K562 (cell line): ENCODE data around the gene CABP4. TPM values are rescaled to one million over a fixed set of nuclear protein-coding genes. Genes with fewer than 3 reads are reported as not detected.
A peak's percentile ranks its signal among the peaks of the same experiment; 100 is the strongest.

ENCODE experiments used
- ATAC-seq: fragments of 200-7000 bp; cut with Tn5 transposase; 3 replicates; pipeline ENCODE4 v1.9.1; 2020; ENCODE audit warnings: moderate library complexity
- BruUV-seq: library from RNA; stranded (reverse); fragments of 400-500 nt; replicated peaks from 2 replicates; lab custom pipeline; 2021; lab: Mats Ljungman, UMichigan
- CTCF ChIA-PET: fragments of 300-600 bp; formaldehyde crosslinking; extraction: SDS; loops from one replicate; lab custom pipeline; 2021; ENCODE audit warnings: low intra/inter-chr PET ratio; lab: Yijun Ruan, JAX
- POLR2A ChIA-PET: fragments of 300-600, 350-650 bp; sonication (Branson Sonifier 250); formaldehyde crosslinking; extraction: SDS; loops from one replicate; lab custom pipeline; 2021; ENCODE audit warnings: antibody characterized with exemption, inconsistent platforms; lab: Yijun Ruan, JAX
- DNase-seq, 4 experiments: peaks; one replicate each; pipeline versions ENCODE4 v3.0.0 to v3.0.0-alpha.2; 2011 to 2018; ENCODE audit warnings: low spot score in 3 of 4, mixed read lengths in 3 of 4; ENCODE audit errors: extremely low read depth in 1 of 4
- FAIRE-seq: peaks from 2 replicates; lab custom pipeline; 2011; peaks lifted over from hg19 to GRCh38; lab: Jason Lieb, UNC
- H2AFZ ChIP-seq: 2 replicates; pipeline ENCODE4 v1.6.0; 2011; ENCODE audit warnings: low read depth, low read length, control low read depth, inconsistent platforms
- H3K27ac ChIP-seq: fragments of 200-600 bp; 3 replicates; pipeline ENCODE4 v1.8.0; 2011; ENCODE audit warnings: low read depth, mild to moderate bottlenecking, control low read depth, inconsistent platforms, low read length, moderate library complexity, mixed read lengths; ENCODE audit errors: extremely low read depth
- H3K27me3 ChIP-seq, 2 experiments: fragments of 300-600 bp in 1 of 2; 2 replicates in 1 of 2; 3 replicates in 1 of 2; pipeline versions ENCODE4 v1.6.0 to v1.8.0; 2011; ENCODE audit warnings: inconsistent platforms in 2 of 2, low read length in 2 of 2, mild to moderate bottlenecking in 1 of 2, mixed read lengths in 1 of 2, moderate library complexity in 1 of 2; ENCODE audit not compliant: control insufficient read depth in 2 of 2, insufficient read depth in 2 of 2
- H3K36me3 ChIP-seq: fragments of 300-600 bp; 3 replicates; pipeline ENCODE4 v1.8.0; 2011; ENCODE audit warnings: mild to moderate bottlenecking, low read length, inconsistent platforms; ENCODE audit not compliant: control insufficient read depth, insufficient read depth
- H3K4me1 ChIP-seq, 2 experiments: fragments of 200-600 bp in 1 of 2; replicated peaks in 1 of 2; 2 replicates in 1 of 2; 3 replicates in 1 of 2; pipeline versions ENCODE4 v1.5.1 to v1.8.0; 2011; ENCODE audit warnings: inconsistent platforms in 2 of 2, low read length in 2 of 2, mild to moderate bottlenecking in 1 of 2, mixed read lengths in 1 of 2, moderate library complexity in 1 of 2; ENCODE audit not compliant: control insufficient read depth in 2 of 2, insufficient read depth in 2 of 2
- H3K4me2 ChIP-seq: 2 replicates; pipeline ENCODE4 v1.6.1; 2011; ENCODE audit warnings: low read length, control low read depth, inconsistent platforms, mixed read lengths; ENCODE audit not compliant: insufficient read depth
- H3K4me3 ChIP-seq: fragments of 200-600 bp; sonication (generic), shearing (Covaris generic); 2 replicates; pipeline ENCODE4 v1.5.1; 2016; ENCODE audit warnings: control low read depth, inconsistent platforms
- H3K79me2 ChIP-seq: fragments of 200-600 bp; 3 replicates; pipeline ENCODE4 v1.8.0; 2011; ENCODE audit warnings: low read length, inconsistent platforms; ENCODE audit not compliant: control insufficient read depth, insufficient read depth
- H3K9ac ChIP-seq, 2 experiments: 2 replicates each; pipeline versions ENCODE4 v1.6.0 to v1.6.1; 2011; ENCODE audit warnings: low read depth in 2 of 2, low read length in 2 of 2, control low read depth in 1 of 2, inconsistent platforms in 1 of 2, mild to moderate bottlenecking in 1 of 2, mixed read lengths in 1 of 2; ENCODE audit not compliant: insufficient read depth in 1 of 2
- H3K9me1 ChIP-seq: one replicate; pipeline ENCODE4 v1.6.0; 2011; ENCODE audit warnings: inconsistent platforms, mild to moderate bottlenecking, low read length, moderate library complexity; ENCODE audit not compliant: control insufficient read depth, insufficient read depth
- H3K9me3 ChIP-seq: replicated peaks from 2 replicates; pipeline ENCODE4 v1.5.1; 2011; ENCODE audit warnings: low read depth, low read length, inconsistent platforms; ENCODE audit not compliant: control insufficient read depth, insufficient read depth
- H4K20me1 ChIP-seq: replicated peaks from 2 replicates; pipeline ENCODE4 v1.6.1; 2011; ENCODE audit warnings: low read length, inconsistent platforms, mixed read lengths; ENCODE audit not compliant: control insufficient read depth, insufficient read depth
- FOXA3 ChIP-seq, 2 experiments: fragments of 450-650 bp in 1 of 2; sonication (generic) in 1 of 2; formaldehyde crosslinking; IDR thresholded peaks in 1 of 2; conservative IDR thresholded peaks in 1 of 2; 2 replicates each; pipeline versions ENCODE4 v1.4.0 to v1.8.0; 2020 to 2022; ENCODE audit warnings: mild to moderate bottlenecking in 2 of 2, missing genetic modification reagents in 1 of 2
- MECOM ChIP-seq: fragments of 250-450 bp; sonication (Bioruptor Pico); IDR thresholded peaks from 2 replicates; pipeline ENCODE4 v1.8.0; 2022; ENCODE audit warnings: inconsistent platforms
- NR4A1 ChIP-seq, 2 experiments: fragments of 250-450 bp in 1 of 2; fragments of 450-650 bp in 1 of 2; sonication (Bioruptor Pico) in 1 of 2; IDR thresholded peaks; 2 replicates each; pipeline versions ENCODE4 v1.4.0 to v1.6.1; 2016 to 2020; ENCODE audit warnings: mild to moderate bottlenecking in 2 of 2, missing compliant biosample characterization in 1 of 2, missing genetic modification characterization in 1 of 2, moderate library complexity in 1 of 2
- PHF8 ChIP-seq: fragments of 200-600 bp; sonication (generic); IDR thresholded peaks from 2 replicates; pipeline ENCODE4 v1.6.1; 2012; ENCODE audit warnings: mixed run types, mild to moderate bottlenecking, inconsistent platforms, low read length, moderate library complexity, borderline replicate concordance
- RBM14 ChIP-seq: fragments of 200-400 bp; formaldehyde crosslinking; IDR thresholded peaks from 2 replicates; pipeline ENCODE4 v1.6.1; 2018; ENCODE audit warnings: low read depth, mild to moderate bottlenecking, low read length, moderate library complexity, borderline replicate concordance; ENCODE audit not compliant: insufficient read depth
- WGBS: fragments of 100-300 bp; shearing (Covaris generic); methylation state at CpG from one replicate; pipeline ENCODE4 v1.1.6; 2016; ENCODE audit warnings: low coverage, mixed read lengths; ENCODE audit not compliant: insufficient coverage; ENCODE audit errors: missing lambda C conversion rate; 5-methylcytosine and 5-hydroxymethylcytosine counted together
- in situ Hi-C: fragments of 300-500 bp; cut with MboI; formaldehyde crosslinking; loops from 4 replicates; pipeline ENCODE4 v1.15.0; 2018; ENCODE audit warnings: inconsistent platforms, mixed read lengths
- intact Hi-C: fragments of 100-400 bp; cut with micrococcal nuclease; formaldehyde crosslinking; loops from 2 replicates; pipeline ENCODE4 v1.14.2; 2022
- polyA plus RNA-seq, 8 experiments: library from polyadenylated mRNA; depleted of rRNA in 4 of 8; stranded (reverse) in 5 of 8; unstranded in 3 of 8; fragments of >200 nt; fragmentation: Nextera tagmentation in 2 of 8; fragmentation: Illumina TruSeq in 1 of 8; extraction: Ambion mirVana in 2 of 8; extraction: Trizol in 1 of 8; gene quantifications; 2 replicates each; pipeline versions ENCODE4 v1.2.1 to v1.2.3, GENCODE V29; 2011 to 2014; ENCODE audit warnings: inconsistent platforms in 1 of 8, missing spikeins in 1 of 8
- total RNA-seq, 7 experiments: library from RNA; depleted of rRNA in 6 of 7; stranded (reverse); fragments of >200 nt in 6 of 7; fragmentation: Illumina TruSeq in 2 of 7; extraction: Trizol in 2 of 7; gene quantifications; 2 replicates each; pipeline versions ENCODE4 v1.2.1 to v1.2.3, GENCODE V29; 2011 to 2021; ENCODE audit warnings: low replicate concordance in 1 of 7
- TF ChIP-seq, protein P1 (sequence below), 3 experiments: IDR thresholded peaks in 2 of 3; conservative IDR thresholded peaks in 1 of 3; 2 replicates each; pipeline ENCODE4 v1.5.1; 2011 to 2012; ENCODE audit warnings: low read length in 3 of 3, mild to moderate bottlenecking in 3 of 3, control low read depth in 2 of 3, improper control_type of control experiment in 1 of 3, inconsistent platforms in 1 of 3, low read depth in 1 of 3, mixed read lengths in 1 of 3, moderate library complexity in 1 of 3; ENCODE audit not compliant: insufficient read depth in 2 of 3
- TF ChIP-seq, protein P2 (sequence below), 2 experiments: IDR thresholded peaks; 2 replicates each; pipeline ENCODE4 v1.6.1; 2011; ENCODE audit warnings: borderline replicate concordance in 1 of 2, control low read depth in 1 of 2, low read depth in 1 of 2, low read length in 1 of 2, mild to moderate bottlenecking in 1 of 2, mixed read lengths in 1 of 2, moderate library complexity in 1 of 2; ENCODE audit not compliant: insufficient read depth in 1 of 2, insufficient read length in 1 of 2, poor library complexity in 1 of 2, severe bottlenecking in 1 of 2; ENCODE audit errors: extremely low read depth in 1 of 2
- TF ChIP-seq, protein P3 (sequence below): sonication (generic); formaldehyde crosslinking; IDR thresholded peaks from 2 replicates; pipeline ENCODE4 v1.8.0; 2022; ENCODE audit warnings: mild to moderate bottlenecking, missing genetic modification reagents, borderline replicate concordance
- TF ChIP-seq, protein P4 (sequence below): fragments of 450-650 bp; formaldehyde crosslinking; IDR thresholded peaks from 2 replicates; pipeline ENCODE4 v1.4.0; 2020; ENCODE audit warnings: mild to moderate bottlenecking, moderate library complexity

The CABP4 gene
- total and polyA plus RNA-seq, 9 of the 15 experiments (the other 6 are each of a cell fraction or from before 2014, with no cell fraction given), result 0.11 TPM; not detected in 8

DNA sequence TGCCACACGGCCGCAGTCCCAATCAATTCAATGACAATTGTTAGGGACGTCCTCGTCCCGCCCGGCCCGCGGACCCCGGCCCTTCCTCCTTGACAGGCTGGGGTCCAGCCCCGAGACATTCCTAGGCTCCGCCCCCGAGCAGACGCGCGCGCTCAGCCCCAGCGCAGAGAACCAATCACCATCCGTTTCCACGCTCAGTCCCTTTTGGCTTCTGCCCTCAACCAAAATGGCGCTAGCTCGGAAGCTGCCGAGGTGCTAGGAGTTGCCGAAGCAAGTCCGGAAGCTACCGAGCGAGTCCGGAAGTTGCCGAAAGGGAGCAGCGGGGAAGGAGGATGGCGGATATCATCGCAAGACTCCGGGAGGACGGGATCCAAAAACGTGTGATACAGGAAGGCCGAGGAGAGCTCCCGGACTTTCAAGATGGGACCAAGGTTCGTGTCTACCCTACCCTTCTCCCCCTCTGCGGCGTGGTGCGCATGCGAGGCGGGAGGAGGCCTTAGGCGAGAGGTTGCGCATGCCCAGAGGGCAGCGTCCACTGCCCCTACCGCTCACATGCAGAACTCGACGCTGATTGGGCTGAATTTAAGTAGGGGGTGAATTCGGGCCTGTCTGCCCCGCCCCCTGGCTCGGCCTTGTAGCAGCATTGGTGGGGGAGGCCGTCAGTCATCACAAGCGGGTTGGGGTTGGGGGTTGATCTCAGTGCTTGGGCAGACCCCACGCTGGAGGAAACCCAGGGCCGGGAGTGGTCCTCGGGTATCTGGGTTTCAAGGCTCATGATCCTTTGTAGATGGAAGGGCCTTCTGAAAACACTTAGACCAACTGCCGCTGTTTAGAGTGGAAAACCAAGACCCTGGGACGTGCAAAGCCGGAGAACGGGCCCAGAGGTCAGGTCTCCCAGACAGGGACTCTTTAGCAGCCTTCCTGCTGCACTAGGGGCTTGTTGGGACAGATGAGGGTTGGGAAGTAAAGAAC is 28.0 kb downstream of the CABP4 start, which contains the start of gene AIP:
AIP (plus strand) TSS at position 200 of the 972 bp plus-strand sequence; CDS start at position 333, 133 bp downstream.
- peak within 1 kb of the TSS; percentile 49 for H3K4me3 ChIP-seq
- intact Hi-C loops (loop anchor here (1.0 to 5.0 kb wide), 2 partner anchors 21 to 81 kb away; partner anchors contain the start of genes PPP1CA and TBC1D10C), in situ Hi-C loops (no loop called here)
- H3K9ac ChIP-seq, result peak within 1 kb of the TSS; percentile 61 to 87
- peak within 1 kb of the TSS; percentile 73 for H3K27ac ChIP-seq
- DNase-seq (peak; percentile 97 to 99 (median 98)), FAIRE-seq (peak; percentile 98), ATAC-seq (peak; percentile 98)
- no peaks in the 10 kb centered on the region for H3K27me3 ChIP-seq
- H4K20me1 ChIP-seq, result no peaks in the 10 kb centered on the region
- peak within 1 kb of the TSS; percentile 78 for H3K4me2 ChIP-seq
- H3K9me3 ChIP-seq, result no peaks in the 10 kb centered on the region
- BruUV-seq, result TSS peak; percentile 76
- H3K36me3 ChIP-seq, result peaks cover 11% of the 10 kb centered on the region; the same call in 1 of the 3 replicates
- H3K4me1 ChIP-seq, result peaks cover 29 to 49% of the 10 kb centered on the region in 2 experiments
- ChIA-PET CTCF (interaction anchor here (0.7 kb wide), 1 partner anchor 445 kb away, joined by 3 read pairs; no protein-coding TSS in a partner anchor), POLR2A (interaction anchor here (0.6 to 1.0 kb wide), 8 partner anchors 9 to 147 kb away, joined by 3 to 5 read pairs (median 4); partner anchors contain the start of gene PPP1CA)
- 5% methylated on average over 55 of the region's 60 CpGs for WGBS
- H3K9me1 ChIP-seq, result no peaks in the 10 kb centered on the region
- H2AFZ ChIP-seq, result peak within 1 kb of the TSS; percentile 90
- H3K79me2 ChIP-seq, result peaks cover 34% of the 10 kb centered on the region
- TF ChIP-seq, protein P1, sequence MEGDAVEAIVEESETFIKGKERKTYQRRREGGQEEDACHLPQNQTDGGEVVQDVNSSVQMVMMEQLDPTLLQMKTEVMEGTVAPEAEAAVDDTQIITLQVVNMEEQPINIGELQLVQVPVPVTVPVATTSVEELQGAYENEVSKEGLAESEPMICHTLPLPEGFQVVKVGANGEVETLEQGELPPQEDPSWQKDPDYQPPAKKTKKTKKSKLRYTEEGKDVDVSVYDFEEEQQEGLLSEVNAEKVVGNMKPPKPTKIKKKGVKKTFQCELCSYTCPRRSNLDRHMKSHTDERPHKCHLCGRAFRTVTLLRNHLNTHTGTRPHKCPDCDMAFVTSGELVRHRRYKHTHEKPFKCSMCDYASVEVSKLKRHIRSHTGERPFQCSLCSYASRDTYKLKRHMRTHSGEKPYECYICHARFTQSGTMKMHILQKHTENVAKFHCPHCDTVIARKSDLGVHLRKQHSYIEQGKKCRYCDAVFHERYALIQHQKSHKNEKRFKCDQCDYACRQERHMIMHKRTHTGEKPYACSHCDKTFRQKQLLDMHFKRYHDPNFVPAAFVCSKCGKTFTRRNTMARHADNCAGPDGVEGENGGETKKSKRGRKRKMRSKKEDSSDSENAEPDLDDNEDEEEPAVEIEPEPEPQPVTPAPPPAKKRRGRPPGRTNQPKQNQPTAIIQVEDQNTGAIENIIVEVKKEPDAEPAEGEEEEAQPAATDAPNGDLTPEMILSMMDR (IDR thresholded peaks at IDR 0.05 in 2 of 3, conservative IDR thresholded peaks at IDR 0.05 in 1 of 3; ENCODE audit: insufficient read depth in 2 of 3, low read depth in 1 of 3, low read length in 3 of 3), result 0 out of 6 replicates have a peak, but pooled peaks of 2 of the 3 experiments have one; percentile 7 to 12
- TF ChIP-seq MECOM (CRISPR knock-in tag), result 0 out of 2 replicates have a peak, but pooled peaks have one; percentile 38
- TF ChIP-seq, protein P2, sequence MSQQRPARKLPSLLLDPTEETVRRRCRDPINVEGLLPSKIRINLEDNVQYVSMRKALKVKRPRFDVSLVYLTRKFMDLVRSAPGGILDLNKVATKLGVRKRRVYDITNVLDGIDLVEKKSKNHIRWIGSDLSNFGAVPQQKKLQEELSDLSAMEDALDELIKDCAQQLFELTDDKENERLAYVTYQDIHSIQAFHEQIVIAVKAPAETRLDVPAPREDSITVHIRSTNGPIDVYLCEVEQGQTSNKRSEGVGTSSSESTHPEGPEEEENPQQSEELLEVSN (IDR thresholded peaks at IDR 0.05; ENCODE audit: borderline replicate concordance in 1 of 2, extremely low read depth in 1 of 2, insufficient read depth in 1 of 2, insufficient read length in 1 of 2, low read depth in 1 of 2, low read length in 1 of 2, poor library complexity in 1 of 2, severe bottlenecking in 1 of 2), result peak; percentile 100
- TF ChIP-seq, protein P3, sequence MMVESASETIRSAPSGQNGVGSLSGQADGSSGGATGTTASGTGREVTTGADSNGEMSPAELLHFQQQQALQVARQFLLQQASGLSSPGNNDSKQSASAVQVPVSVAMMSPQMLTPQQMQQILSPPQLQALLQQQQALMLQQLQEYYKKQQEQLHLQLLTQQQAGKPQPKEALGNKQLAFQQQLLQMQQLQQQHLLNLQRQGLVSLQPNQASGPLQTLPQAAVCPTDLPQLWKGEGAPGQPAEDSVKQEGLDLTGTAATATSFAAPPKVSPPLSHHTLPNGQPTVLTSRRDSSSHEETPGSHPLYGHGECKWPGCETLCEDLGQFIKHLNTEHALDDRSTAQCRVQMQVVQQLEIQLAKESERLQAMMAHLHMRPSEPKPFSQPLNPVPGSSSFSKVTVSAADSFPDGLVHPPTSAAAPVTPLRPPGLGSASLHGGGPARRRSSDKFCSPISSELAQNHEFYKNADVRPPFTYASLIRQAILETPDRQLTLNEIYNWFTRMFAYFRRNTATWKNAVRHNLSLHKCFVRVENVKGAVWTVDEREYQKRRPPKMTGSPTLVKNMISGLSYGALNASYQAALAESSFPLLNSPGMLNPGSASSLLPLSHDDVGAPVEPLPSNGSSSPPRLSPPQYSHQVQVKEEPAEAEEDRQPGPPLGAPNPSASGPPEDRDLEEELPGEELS, result peak; percentile 98; the same call in 1 of the 2 replicates
- TF ChIP-seq, protein P4, sequence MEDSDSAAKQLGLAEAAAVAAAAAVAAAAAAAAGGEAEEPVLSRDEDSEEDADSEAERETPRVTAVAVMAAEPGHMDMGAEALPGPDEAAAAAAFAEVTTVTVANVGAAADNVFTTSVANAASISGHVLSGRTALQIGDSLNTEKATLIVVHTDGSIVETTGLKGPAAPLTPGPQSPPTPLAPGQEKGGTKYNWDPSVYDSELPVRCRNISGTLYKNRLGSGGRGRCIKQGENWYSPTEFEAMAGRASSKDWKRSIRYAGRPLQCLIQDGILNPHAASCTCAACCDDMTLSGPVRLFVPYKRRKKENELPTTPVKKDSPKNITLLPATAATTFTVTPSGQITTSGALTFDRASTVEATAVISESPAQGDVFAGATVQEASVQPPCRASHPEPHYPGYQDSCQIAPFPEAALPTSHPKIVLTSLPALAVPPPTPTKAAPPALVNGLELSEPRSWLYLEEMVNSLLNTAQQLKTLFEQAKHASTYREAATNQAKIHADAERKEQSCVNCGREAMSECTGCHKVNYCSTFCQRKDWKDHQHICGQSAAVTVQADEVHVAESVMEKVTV (CRISPR knock-in tag), result peak; percentile 100
- no peak for TF ChIP-seq NR4A1 (CRISPR knock-in tag; IDR thresholded peaks at IDR 0.05)
- TF ChIP-seq NR4A1 (tag; IDR thresholded peaks at IDR 0.05), result peak; percentile 78
- peak; percentile 70; the same call in 1 of the 2 replicates for TF ChIP-seq PHF8
- TF ChIP-seq RBM14, result no peak
- peak in 1 of 2 experiments; percentile 96; a peak in 2 of 4 replicates for TF ChIP-seq FOXA3 (CRISPR knock-in tag; conservative IDR thresholded peaks at IDR 0.05 in 1 of 2, IDR thresholded peaks at IDR 0.05 in 1 of 2)
